ENCODE data around the gene MACO1.
"Not testable (repeated sequence)": the region's sequence is repeated elsewhere in the genome, so short reads cannot be mapped to it uniquely, and the experiment has no call there.

Gene MACO1

DNA sequence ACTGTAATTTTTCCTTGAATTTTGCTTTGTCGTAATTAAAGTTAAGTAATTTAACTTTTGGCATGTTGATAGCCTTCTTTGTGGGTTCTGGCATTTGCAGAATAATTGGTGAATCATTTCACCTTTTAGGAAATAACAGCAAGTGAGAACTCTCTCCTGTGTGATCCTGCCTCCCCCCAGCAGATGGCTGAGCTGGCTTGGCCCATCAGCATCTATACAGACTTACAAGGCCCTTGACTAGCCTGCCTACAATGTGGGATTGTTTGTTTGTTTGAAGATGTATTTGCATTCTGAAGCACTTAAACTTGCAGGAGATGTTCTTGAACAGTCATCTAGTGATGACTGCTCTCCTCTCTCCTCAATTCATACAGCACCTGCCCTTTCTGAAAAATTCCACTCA, 55.9 kb downstream of the MACO1 start:
- Mint-ChIP-seq H3K27me3 (no peaks in the 10 kb centered on the region), H3K4me1 (peaks cover 32% of the 10 kb centered on the region), H3K36me3 (peaks cover 16% of the 10 kb centered on the region), H3K9me3 (no peaks in the 10 kb centered on the region), H3K4me3 (no peak overlapping the region), H3K27ac (no peak overlapping the region)

GRCh38 chr1:25487628-25488027, 56.9 kb downstream of the MACO1 start:
- Mint-ChIP-seq H3K27ac (no peak overlapping the region), H3K4me3 (no peak overlapping the region), H3K36me3 (peaks cover 18% of the 10 kb centered on the region), H3K27me3 (no peaks in the 10 kb centered on the region), H3K4me1 (peaks cover 23% of the 10 kb centered on the region), H3K9me3 (no peaks in the 10 kb centered on the region)

GRCh38 chr1:25492323-25492722, 61.6 kb downstream of the MACO1 start:
- Mint-ChIP-seq H3K9me3 (no peaks in the 10 kb centered on the region), H3K27ac (peak overlapping the region; percentile 46), H3K27me3 (no peaks in the 10 kb centered on the region), H3K4me1 (peaks cover 9% of the 10 kb centered on the region), H3K36me3 (peaks cover 22% of the 10 kb centered on the region), H3K4me3 (no peak overlapping the region)

- Mint-ChIP-seq H3K4me1 (peaks cover 5% of the 10 kb centered on the region), H3K27ac (peak overlapping the region; percentile 81), H3K36me3 (peaks cover 17% of the 10 kb centered on the region), H3K9me3 (no peaks in the 10 kb centered on the region), H3K27me3 (no peaks in the 10 kb centered on the region), H3K4me3 (no peak overlapping the region)
Observed at GRCh38 chr1:25494952-25495351, 64.3 kb downstream of the MACO1 start.

- Mint-ChIP-seq H3K4me1 (peaks cover 19% of the 10 kb centered on the region), H3K9me3 (no peaks in the 10 kb centered on the region), H3K36me3 (no peaks in the 10 kb centered on the region), H3K27ac (no peak overlapping the region), H3K27me3 (no peaks in the 10 kb centered on the region), H3K4me3 (no peak overlapping the region)
Observed at GRCh38 chr1:25500694-25501093, 70.0 kb downstream of the MACO1 start.

DNA sequence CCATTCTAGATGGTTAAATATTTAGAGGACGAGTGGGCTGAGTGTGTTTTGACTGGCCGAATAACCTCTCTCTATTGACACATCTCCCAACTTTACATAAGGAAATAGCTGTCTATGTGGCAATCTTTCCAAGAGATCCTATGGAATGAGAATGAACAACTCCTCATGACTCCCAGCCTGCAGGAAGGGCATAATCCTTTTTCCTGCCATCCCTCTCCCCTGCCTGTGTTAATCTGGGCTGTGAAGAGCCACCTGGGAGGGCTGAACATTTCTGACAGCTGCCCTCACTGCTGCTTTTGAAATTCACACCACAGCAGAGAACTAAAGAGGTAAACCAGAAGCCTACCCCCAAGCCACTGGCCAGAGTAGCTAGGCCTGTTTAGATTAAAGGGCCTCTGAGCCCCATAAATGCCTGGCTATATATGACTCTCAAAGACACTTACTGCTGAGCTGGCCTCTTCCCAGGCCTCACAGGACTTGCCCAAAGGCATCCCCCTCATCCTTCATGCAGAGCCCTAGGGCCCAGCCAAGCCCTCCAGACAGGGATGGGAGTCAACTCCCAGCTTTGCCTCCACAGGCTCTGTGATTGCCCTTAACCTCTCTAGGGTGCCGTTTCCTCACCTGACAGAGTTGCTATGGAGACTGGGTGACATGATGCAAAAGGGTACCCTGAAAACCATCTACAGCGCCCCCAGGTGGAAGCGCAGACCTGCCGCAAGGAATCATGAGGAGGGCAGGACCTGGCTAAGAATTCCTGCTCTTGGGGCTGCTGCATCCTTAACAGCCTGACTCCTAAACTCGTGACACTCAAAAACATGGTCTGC, 70.8 kb downstream of the MACO1 start:
- no peaks in the 10 kb centered on the region for H3K36me3 Mint-ChIP-seq
- no peak overlapping the region for H3K4me3 Mint-ChIP-seq
- no peaks in the 10 kb centered on the region for H3K9me3 Mint-ChIP-seq
- H3K4me1 Mint-ChIP-seq, result peaks cover 26% of the 10 kb centered on the region
- no peaks in the 10 kb centered on the region for H3K27me3 Mint-ChIP-seq
- peak overlapping the region; percentile 74 for H3K27ac Mint-ChIP-seq

GRCh38 chr1:25502957-25503356, 72.3 kb downstream of the MACO1 start:
- H3K27ac Mint-ChIP-seq, result no peak overlapping the region
- no peaks in the 10 kb centered on the region for H3K36me3 Mint-ChIP-seq
- H3K4me1 Mint-ChIP-seq, result peaks cover 37% of the 10 kb centered on the region
- H3K4me3 Mint-ChIP-seq, result no peak overlapping the region
- H3K27me3 Mint-ChIP-seq, result no peaks in the 10 kb centered on the region
- H3K9me3 Mint-ChIP-seq, result no peaks in the 10 kb centered on the region

DNA sequence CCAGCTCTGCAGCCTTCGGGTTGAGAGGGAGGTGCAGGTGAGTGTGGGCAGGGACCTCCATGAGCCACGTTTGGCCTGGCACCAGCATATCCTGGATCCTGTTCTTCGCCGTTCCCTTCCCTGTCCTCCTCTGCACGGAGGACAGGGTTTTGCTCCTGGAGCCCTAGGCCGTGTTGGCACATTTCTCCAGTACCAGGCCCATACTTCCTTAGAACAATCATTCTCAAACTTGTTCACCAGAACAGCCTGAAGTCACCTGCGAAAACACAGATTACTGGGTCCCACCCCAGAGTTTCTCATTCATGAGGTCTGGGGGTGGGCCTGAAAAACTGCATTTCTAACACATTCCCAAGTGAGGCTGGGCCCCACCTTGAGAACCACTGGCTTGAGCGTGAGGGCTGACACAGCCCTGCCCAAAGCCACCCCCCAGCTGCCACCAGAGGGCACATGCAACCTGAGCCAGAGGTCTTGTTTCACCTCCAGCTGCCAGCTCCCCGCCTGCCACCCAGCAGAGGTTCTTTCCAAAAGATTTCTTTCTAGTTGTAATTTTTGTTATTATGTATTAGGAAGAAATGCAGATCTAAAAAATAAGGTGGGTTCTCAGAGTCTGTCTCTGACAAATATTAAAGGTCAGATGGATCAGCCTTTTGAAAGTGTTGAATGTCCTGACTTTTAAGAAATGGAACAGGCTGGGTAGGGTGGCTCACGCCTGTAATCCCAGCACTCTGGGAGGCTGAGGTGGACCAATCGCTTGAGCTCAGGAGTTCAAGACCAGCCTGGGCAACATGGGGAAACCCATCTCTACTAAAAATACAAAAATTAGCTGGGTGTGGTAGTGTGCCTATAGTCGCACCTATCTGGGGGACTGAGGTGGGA, 73.1 kb downstream of the MACO1 start:
- Mint-ChIP-seq H3K36me3 (no peaks in the 10 kb centered on the region), H3K4me1 (peaks cover 37% of the 10 kb centered on the region), H3K4me3 (no peak overlapping the region), H3K9me3 (no peaks in the 10 kb centered on the region), H3K27ac (no peak overlapping the region), H3K27me3 (no peaks in the 10 kb centered on the region)

- Mint-ChIP-seq H3K36me3 (no peaks in the 10 kb centered on the region), H3K4me3 (no peak overlapping the region), H3K27me3 (no peaks in the 10 kb centered on the region), H3K27ac (no peak overlapping the region), H3K9me3 (no peaks in the 10 kb centered on the region), H3K4me1 (peaks cover 37% of the 10 kb centered on the region)
Observed at GRCh38 chr1:25504706-25505595, 74.3 kb downstream of the MACO1 start.

DNA sequence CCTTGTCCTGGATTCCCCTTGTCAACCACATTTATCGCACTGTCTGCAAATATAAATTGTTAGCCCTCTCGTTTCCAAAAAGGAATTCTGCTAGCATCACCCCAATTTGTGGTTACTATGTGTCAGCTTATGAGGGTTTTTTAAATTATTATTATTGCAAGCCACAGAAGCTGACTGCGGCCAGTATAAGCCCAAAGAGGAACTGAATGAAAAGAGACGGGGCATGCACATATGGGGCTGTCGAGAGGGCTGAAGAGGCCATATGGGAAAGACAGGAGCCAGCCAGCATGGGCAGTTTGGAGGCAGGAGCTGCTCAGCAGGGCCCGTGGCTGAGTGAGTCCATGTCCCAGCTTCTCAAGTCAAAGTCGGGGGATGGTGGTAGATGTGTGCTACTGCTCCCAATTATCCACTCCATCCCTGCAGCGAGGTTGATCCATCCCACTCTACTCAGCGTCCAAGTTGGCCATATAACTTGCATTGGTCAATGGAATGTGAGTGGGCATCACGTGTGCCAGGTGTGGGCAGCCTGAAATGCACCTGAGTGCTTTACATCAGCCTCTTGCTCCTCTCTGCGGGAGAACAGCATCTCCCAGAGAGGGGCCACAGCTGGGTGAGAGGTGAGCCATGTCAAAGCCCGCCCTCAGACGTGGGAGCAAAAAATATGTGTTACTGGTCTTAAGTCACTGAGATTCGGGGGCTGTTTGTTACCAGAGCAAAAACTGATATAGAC, 75.1 kb downstream of the MACO1 start:
- H3K36me3 Mint-ChIP-seq, result no peaks in the 10 kb centered on the region
- H3K4me3 Mint-ChIP-seq, result peak overlapping the region; percentile 63
- peaks cover 37% of the 10 kb centered on the region for H3K4me1 Mint-ChIP-seq
- no peaks in the 10 kb centered on the region for H3K27me3 Mint-ChIP-seq
- H3K9me3 Mint-ChIP-seq, result no peaks in the 10 kb centered on the region
- peak overlapping the region; percentile 79 for H3K27ac Mint-ChIP-seq

- H3K36me3 Mint-ChIP-seq, H3K9me3 Mint-ChIP-seq, H3K27me3 Mint-ChIP-seq: not testable (repeated sequence)
- peak overlapping the region; percentile 79 for H3K27ac Mint-ChIP-seq
- H3K4me1 Mint-ChIP-seq, result peaks cover 37% of the 10 kb centered on the region
- peak overlapping the region; percentile 63 for H3K4me3 Mint-ChIP-seq
Observed at GRCh38 chr1:25506566-25507463, 76.1 kb downstream of the MACO1 start.

DNA sequence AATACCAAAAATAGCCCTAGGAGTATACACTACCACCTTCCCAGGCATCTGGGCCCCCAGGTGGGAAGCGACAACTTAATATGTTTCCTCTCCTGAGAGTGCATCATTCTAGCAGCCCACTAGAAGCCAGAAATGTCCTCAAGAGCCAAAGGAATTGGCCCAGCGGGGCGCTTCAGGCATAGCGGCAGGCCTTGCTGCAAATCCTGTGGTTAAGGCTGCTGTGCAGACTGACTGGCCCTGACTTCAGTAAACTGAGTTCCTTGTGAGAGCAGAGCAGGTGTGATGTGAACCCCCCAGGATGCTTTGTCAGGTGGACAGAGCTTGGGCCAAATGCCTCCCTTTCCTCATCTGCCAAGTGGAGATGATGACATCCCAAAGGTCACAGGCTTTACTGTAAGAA, 83.0 kb downstream of the MACO1 start:
- H3K9me3 Mint-ChIP-seq, result no peaks in the 10 kb centered on the region
- H3K4me1 Mint-ChIP-seq, result no peaks in the 10 kb centered on the region
- H3K27me3 Mint-ChIP-seq, result no peaks in the 10 kb centered on the region
- H3K4me3 Mint-ChIP-seq, result no peak overlapping the region
- H3K36me3 Mint-ChIP-seq, result no peaks in the 10 kb centered on the region
- no peak overlapping the region for H3K27ac Mint-ChIP-seq

DNA sequence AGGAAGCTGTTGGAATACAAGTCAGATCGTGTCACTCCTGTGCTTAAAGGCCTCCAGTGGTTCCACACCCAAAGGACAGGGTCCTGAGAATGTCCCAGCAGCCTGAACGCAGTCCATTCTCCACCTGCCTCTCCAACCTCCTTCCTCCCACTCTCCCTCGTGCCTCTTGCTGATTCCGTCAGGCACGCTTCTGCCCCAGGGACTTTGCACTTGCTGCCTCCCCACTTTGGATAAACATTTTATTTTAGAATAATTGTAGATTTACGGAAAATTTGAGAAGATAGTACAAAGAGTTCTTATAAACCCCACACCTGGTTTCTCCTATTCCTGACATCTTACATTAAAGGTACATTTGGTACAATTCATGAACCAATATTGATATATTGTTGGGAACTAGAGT, 84.3 kb downstream of the MACO1 start:
- Mint-ChIP-seq H3K9me3 (no peaks in the 10 kb centered on the region), H3K27me3 (no peaks in the 10 kb centered on the region), H3K4me3 (no peak overlapping the region), H3K4me1 (peaks cover under 1% of the 10 kb centered on the region), H3K36me3 (no peaks in the 10 kb centered on the region), H3K27ac (no peak overlapping the region)

DNA sequence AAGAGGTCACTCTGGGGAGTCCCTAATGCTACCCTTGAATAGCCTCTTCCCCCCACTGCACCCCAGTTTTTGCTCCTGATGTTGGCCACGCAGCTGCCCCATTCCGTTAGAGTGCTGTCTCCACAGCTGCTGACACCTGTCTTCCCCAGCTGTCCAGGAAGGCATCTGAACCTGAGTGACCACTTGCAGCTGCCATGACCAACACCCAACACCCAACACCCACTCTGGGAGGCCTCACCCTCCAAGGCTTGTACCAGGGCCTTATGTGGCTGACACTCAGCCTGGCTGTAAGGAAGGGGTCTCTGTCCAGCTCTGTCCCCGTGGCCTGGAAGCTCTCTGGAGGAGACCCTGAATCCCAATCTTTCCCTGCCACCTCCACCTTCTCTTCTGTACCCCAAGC, 86.0 kb downstream of the MACO1 start:
- no peaks in the 10 kb centered on the region for H3K9me3 Mint-ChIP-seq
- no peaks in the 10 kb centered on the region for H3K36me3 Mint-ChIP-seq
- peaks cover 10% of the 10 kb centered on the region for H3K4me1 Mint-ChIP-seq
- H3K27ac Mint-ChIP-seq, result no peak overlapping the region
- H3K4me3 Mint-ChIP-seq, result no peak overlapping the region
- H3K27me3 Mint-ChIP-seq, result no peaks in the 10 kb centered on the region

Data from activated naive CD4-positive, alpha-beta T cell treated with anti-CD3 and anti-CD28 coated beads, Interleukin-2, amount 50 U/mL, for 24 hours (primary cell).